Measurements from ENCODE around the gene EGF. TPM values are rescaled to one million over a fixed set of nuclear protein-coding genes. Genes with fewer than 3 reads are reported as not detected.

The EGF gene
- total RNA-seq, 1 experiment from 2014 or later: 28.0 TPM

- Histone ChIP-seq H3K4me1 (replicated peaks) (no peaks in the 10 kb centered on the region), H3K27ac (no peak overlapping the region), H3K27me3 (replicated peaks) (no peaks in the 10 kb centered on the region; the same call in 1 of the 2 replicates), H3K9me3 (replicated peaks) (no peaks in the 10 kb centered on the region), H3K4me3 (no peak overlapping the region), H3K36me3 (no peaks in the 10 kb centered on the region)
- DNase-seq (ENCODE audit: low read depth in 1 of 2, low spot score in 2 of 2): no peak
Observed at GRCh38 chr4:109953556-109953955, 40.9 kb downstream of the EGF start.

DNA sequence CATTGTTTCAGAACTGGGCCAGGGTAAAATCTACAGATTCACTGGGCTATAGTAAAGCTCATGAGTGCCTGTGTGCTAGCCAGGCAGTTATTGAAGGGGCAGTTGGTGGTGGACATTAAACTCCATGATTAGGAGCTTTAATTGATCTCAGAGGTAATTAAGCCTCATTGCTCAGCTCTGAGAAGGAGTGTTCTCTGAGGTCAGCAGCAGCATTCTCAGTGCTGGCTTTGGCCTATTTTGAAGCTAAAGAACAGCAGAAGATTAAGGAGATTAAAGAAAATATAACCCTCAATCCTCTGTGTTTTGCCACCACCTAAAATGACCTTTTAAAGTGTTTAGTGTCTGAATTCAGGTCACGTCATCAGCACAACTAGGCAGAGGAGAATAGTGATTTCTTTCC lies 42.5 kb downstream of the EGF start:
- no peaks in the 10 kb centered on the region for H3K9me3 ChIP-seq (replicated peaks)
- no peak for DNase-seq (ENCODE audit: low read depth in 1 of 2, low spot score in 2 of 2)
- H3K27me3 ChIP-seq (replicated peaks): no peaks in the 10 kb centered on the region; the same call in 1 of the 2 replicates
- H3K36me3 ChIP-seq: no peaks in the 10 kb centered on the region
- H3K4me1 ChIP-seq (replicated peaks): no peaks in the 10 kb centered on the region
- H3K27ac ChIP-seq: no peak overlapping the region
- H3K4me3 ChIP-seq: no peak overlapping the region

GRCh38 chr4:109957227-109957626 lies 44.5 kb downstream of the EGF start:
- no peaks in the 10 kb centered on the region; the same call in 1 of the 2 replicates for H3K27me3 ChIP-seq (replicated peaks)
- H3K9me3 ChIP-seq (replicated peaks): no peaks in the 10 kb centered on the region
- H3K4me1 ChIP-seq (replicated peaks): no peaks in the 10 kb centered on the region
- H3K4me3 ChIP-seq: no peak overlapping the region
- no peak for DNase-seq (ENCODE audit: low read depth in 1 of 2, low spot score in 2 of 2)
- no peak overlapping the region for H3K27ac ChIP-seq
- no peaks in the 10 kb centered on the region for H3K36me3 ChIP-seq

DNA sequence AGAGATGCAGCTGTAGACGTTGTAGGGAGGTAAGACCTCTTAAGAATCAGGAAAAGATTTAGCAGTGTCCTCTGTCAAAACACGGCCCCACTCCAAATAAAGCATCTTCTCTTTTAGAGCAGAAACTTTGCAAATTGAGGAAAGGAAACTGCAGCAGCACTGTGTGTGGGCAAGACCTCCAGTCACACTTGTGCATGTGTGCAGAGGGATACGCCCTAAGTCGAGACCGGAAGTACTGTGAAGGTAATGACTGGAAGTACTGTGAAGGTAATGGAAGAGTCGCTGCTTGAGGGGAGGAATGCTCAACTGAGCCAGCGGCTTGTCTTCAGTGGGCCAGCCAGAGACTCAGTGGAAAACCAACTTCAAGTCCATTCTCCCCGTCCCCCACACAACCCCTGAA lies 46.5 kb downstream of the EGF start:
- no peak for DNase-seq (ENCODE audit: low read depth in 1 of 2, low spot score in 2 of 2)
- Histone ChIP-seq H3K4me1 (replicated peaks) (no peaks in the 10 kb centered on the region), H3K9me3 (replicated peaks) (no peaks in the 10 kb centered on the region), H3K27me3 (replicated peaks) (no peaks in the 10 kb centered on the region; the same call in 1 of the 2 replicates), H3K4me3 (no peak overlapping the region), H3K27ac (no peak overlapping the region), H3K36me3 (no peaks in the 10 kb centered on the region)

GRCh38 chr4:109962401-109962800 lies 49.7 kb downstream of the EGF start:
- Histone ChIP-seq H3K27me3 (replicated peaks) (no peaks in the 10 kb centered on the region), H3K4me3 (no peak overlapping the region), H3K27ac (no peak overlapping the region), H3K36me3 (no peaks in the 10 kb centered on the region), H3K4me1 (replicated peaks) (peaks cover 3% of the 10 kb centered on the region), H3K9me3 (replicated peaks) (no peaks in the 10 kb centered on the region)
- no peak for DNase-seq (ENCODE audit: low read depth in 1 of 2, low spot score in 2 of 2)

DNA sequence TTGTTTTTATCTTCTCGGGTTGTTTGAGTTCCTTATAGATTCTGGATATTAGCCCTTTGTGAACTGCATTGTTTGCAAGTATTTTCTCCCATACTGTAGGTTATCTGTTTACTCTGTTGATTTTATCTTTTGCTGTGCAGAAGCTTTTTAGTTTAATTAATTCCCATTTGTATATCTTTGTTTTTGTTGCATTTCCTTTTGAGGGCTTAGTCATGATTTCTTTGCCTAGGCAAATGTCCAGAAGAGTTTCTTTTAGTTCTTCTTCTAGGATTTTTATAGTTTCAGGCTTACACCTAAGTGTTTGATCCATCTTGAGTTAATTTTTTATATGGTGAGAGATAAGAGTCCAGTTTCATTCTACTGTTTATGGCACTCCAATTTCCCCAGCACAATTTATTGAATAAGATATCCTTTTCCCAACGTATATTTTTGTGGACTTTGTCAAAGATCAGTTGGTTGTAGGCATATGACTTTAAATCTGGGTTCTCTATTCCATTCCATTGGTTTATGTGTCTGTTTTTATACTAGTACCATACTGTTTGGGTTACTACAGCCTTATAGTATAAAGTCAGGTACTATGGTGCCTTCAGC lies 54.3 kb downstream of the EGF start:
- Histone ChIP-seq H3K4me3 (no peak overlapping the region), H3K27me3 (replicated peaks) (no peaks in the 10 kb centered on the region), H3K36me3 (no peaks in the 10 kb centered on the region), H3K27ac (no peak overlapping the region), H3K9me3 (replicated peaks) (no peaks in the 10 kb centered on the region), H3K4me1 (replicated peaks) (peaks cover 14% of the 10 kb centered on the region)
- DNase-seq (ENCODE audit: low read depth in 1 of 2, low spot score in 2 of 2): no peak

DNA sequence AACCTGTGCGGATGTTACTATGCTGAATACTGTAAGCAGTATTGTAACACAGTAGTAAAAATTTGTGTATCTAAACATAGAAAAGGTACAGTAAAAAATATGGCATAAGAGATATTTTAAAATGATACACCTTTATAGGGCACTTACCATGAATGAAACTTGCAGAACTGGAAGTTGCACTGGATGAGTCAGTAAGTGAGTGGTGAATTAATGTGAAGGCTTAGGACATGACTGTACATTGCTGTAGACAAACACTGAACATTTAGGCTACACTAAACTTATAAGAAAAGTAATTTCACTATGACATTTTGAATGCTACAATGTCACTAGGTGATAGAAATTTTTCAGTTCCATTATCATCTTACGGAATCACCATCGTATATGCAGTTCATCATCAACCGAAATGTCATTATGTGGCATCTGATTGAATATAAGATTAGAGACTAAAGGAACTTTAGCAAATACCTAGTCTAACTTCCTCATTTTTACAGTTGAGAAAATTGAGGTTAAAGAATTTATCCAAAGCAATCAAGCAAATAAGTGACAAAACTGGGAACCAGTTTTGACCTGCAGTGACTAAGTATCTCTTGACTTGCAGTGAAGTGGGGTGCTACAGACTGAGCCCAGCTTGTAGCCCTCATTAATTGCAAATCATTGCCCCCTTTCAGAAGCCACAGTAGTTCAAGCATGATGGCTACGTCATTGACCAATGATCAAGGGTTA lies 55.3 kb downstream of the EGF start:
- DNase-seq (ENCODE audit: low read depth in 1 of 2, low spot score in 2 of 2): no peak

GRCh38 chr4:109969087-109969486 lies 56.4 kb downstream of the EGF start:
- Histone ChIP-seq H3K27ac (no peak overlapping the region), H3K27me3 (replicated peaks) (no peaks in the 10 kb centered on the region), H3K9me3 (replicated peaks) (no peaks in the 10 kb centered on the region), H3K4me3 (no peak overlapping the region), H3K4me1 (replicated peaks) (peaks cover 14% of the 10 kb centered on the region), H3K36me3 (no peaks in the 10 kb centered on the region)
- no peak for DNase-seq (ENCODE audit: low read depth in 1 of 2, low spot score in 2 of 2)

More for the DNA sequence above, 55.3 kb downstream of the EGF start:
- Histone ChIP-seq H3K9me3 (replicated peaks) (no peaks in the 10 kb centered on the region), H3K27ac (no peak overlapping the region), H3K4me3 (no peak overlapping the region), H3K27me3 (replicated peaks) (no peaks in the 10 kb centered on the region), H3K36me3 (no peaks in the 10 kb centered on the region), H3K4me1 (replicated peaks) (peaks cover 14% of the 10 kb centered on the region)

GRCh38 chr4:109969919-109970318 lies 57.2 kb downstream of the EGF start:
- Histone ChIP-seq H3K27me3 (replicated peaks) (no peaks in the 10 kb centered on the region), H3K4me1 (replicated peaks) (peaks cover 14% of the 10 kb centered on the region), H3K36me3 (no peaks in the 10 kb centered on the region), H3K27ac (no peak overlapping the region), H3K4me3 (no peak overlapping the region), H3K9me3 (replicated peaks) (no peaks in the 10 kb centered on the region)
- no peak for DNase-seq (ENCODE audit: low read depth in 1 of 2, low spot score in 2 of 2)

- no peak for DNase-seq (ENCODE audit: low read depth in 1 of 2, low spot score in 2 of 2)
- H3K4me1 ChIP-seq (replicated peaks): peaks cover 5% of the 10 kb centered on the region
- H3K9me3 ChIP-seq (replicated peaks): no peaks in the 10 kb centered on the region
- H3K27me3 ChIP-seq (replicated peaks): no peaks in the 10 kb centered on the region
- H3K4me3 ChIP-seq: no peak overlapping the region
- no peak overlapping the region for H3K27ac ChIP-seq
- H3K36me3 ChIP-seq: no peaks in the 10 kb centered on the region
Observed at GRCh38 chr4:109972786-109973528, 60.3 kb downstream of the EGF start.

DNA sequence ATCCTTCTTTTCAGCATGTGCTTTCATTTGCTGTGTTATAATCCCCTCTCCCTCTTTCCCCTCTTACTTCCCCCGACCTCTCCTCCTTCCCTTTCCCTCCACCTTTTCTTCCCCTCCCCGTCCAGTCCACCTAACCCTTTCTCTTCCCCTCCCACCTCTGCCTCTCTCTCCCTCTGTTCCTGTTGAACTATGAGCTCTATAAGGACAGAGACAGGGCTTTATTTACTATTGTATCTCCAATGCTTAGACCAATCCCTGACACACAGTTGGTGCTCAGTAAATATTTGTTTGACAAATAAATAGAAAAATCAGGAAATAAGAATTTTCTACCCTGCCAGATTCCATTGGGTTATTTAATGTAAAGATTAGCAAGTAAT lies 60.8 kb downstream of the EGF start:
- H3K36me3 ChIP-seq: no peaks in the 10 kb centered on the region
- DNase-seq (ENCODE audit: low read depth in 1 of 2, low spot score in 2 of 2): no peak
- no peaks in the 10 kb centered on the region for H3K27me3 ChIP-seq (replicated peaks)

GRCh38 chr4:109976189-109976588 lies 63.5 kb downstream of the EGF start:
- Histone ChIP-seq H3K27me3 (replicated peaks) (no peaks in the 10 kb centered on the region), H3K27ac (no peak overlapping the region), H3K4me3 (no peak overlapping the region), H3K36me3 (no peaks in the 10 kb centered on the region), H3K9me3 (replicated peaks) (no peaks in the 10 kb centered on the region), H3K4me1 (replicated peaks) (peaks cover 27% of the 10 kb centered on the region)
- DNase-seq (ENCODE audit: low read depth in 1 of 2, low spot score in 2 of 2): no peak

More for the DNA sequence above, 60.8 kb downstream of the EGF start:
- Histone ChIP-seq H3K4me3 (no peak overlapping the region), H3K27ac (no peak overlapping the region), H3K4me1 (replicated peaks) (peaks cover 2% of the 10 kb centered on the region), H3K9me3 (replicated peaks) (no peaks in the 10 kb centered on the region)

DNA sequence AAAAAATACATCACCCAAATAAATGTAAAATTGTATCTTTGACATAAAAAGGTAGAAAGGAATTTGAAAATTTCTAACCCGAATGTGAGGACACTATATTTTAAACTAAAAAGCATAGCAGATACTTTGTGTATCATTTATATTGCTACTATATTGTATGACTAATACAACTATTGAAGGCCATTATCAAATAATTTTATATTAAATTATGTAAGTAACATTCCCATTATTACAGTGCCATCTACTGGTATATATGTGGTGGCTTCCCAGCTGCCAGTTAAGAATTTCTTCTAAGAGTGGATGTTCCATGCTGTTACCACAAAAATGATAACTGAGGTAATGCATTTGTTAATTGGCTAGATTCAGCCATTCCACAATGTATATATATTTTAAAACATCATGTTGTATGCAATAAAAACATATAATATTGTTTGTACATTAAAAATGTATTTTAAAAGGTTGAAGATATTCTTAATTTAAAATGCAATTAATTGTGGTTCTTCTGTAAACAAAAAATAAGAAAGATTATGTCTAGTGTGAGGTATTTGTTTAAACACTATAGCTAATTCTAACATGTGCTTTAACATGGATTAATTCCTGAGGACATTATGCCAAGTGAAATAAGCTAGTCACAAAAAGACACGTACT lies 65.3 kb downstream of the EGF start:
- no peak for DNase-seq (ENCODE audit: low read depth in 1 of 2, low spot score in 2 of 2)
- Histone ChIP-seq H3K36me3 (no peaks in the 10 kb centered on the region; the same call in 1 of the 2 replicates), H3K27ac (no peak overlapping the region), H3K9me3 (replicated peaks) (no peaks in the 10 kb centered on the region), H3K4me3 (no peak overlapping the region), H3K4me1 (replicated peaks) (peaks cover 29% of the 10 kb centered on the region), H3K27me3 (replicated peaks) (no peaks in the 10 kb centered on the region)

Data from SJSA1 (cell line).